Adrenal gland (tissue), 12 donors: ENCODE measurements around the gene VWA8. TPM values are rescaled to one million over a fixed set of nuclear protein-coding genes. Genes with fewer than 3 reads are reported as not detected.
A peak's percentile ranks its signal among the peaks of the same experiment; 100 is the strongest.

Experiments used
- DNase-seq, 7 donors: peaks; one replicate each; pipeline ENCODE4 v3.0.0-alpha.2; 2019 to 2020
- H3K27ac ChIP-seq, 5 donors: fragments of 200-600 bp; sonication (generic) in 4 of 5; 1 replicate in 3 of 5; 2 replicates in 2 of 5; pipeline versions ENCODE4 v1.5.1 to v1.8.0; 2016 to 2020; ENCODE audit warnings: mild to moderate bottlenecking in 1 of 5
- H3K27me3 ChIP-seq: fragments of 200-600 bp; 2 replicates; pipeline ENCODE4 v1.8.0; 2021
- H3K36me3 ChIP-seq, 2 donors: fragments of 200-600 bp; replicated peaks in 1 of 2; 1 replicate in 1 of 2; 2 replicates in 1 of 2; pipeline versions ENCODE4 v1.5.1 to v1.8.0; 2018 to 2022
- H3K4me1 ChIP-seq, 2 donors: fragments of 200-600 bp; replicated peaks in 1 of 2; 1 replicate in 1 of 2; 2 replicates in 1 of 2; pipeline versions ENCODE4 v1.5.1 to v1.8.0; 2018 to 2021
- H3K4me3 ChIP-seq, 4 donors: fragments of 200-600 bp; sonication (generic) in 3 of 4; one replicate each; pipeline ENCODE4 v1.5.1; 2016 to 2018
- H3K9me3 ChIP-seq, 3 donors: fragments of 200-600 bp; sonication (generic) in 1 of 3; replicated peaks in 1 of 3; 1 replicate in 2 of 3; 2 replicates in 1 of 3; pipeline versions ENCODE4 v1.5.1 to v1.8.0; 2016 to 2021
- POLR2A ChIP-seq, 2 donors: fragments of 450-650 bp; IDR thresholded peaks; one replicate each; pipeline ENCODE4 v1.6.1; 2017; ENCODE audit warnings: antibody characterized with exemption in 2 of 2, mild to moderate bottlenecking in 2 of 2, moderate library complexity in 1 of 2
- WGBS, 4 donors: extraction: QIAGEN DNeasy Blood & Tissue Kit in 2 of 4; methylation state at CpG; one replicate each; pipeline versions ENCODE4 v1.1.5 to v1.1.7; 2013 to 2017; 5-methylcytosine and 5-hydroxymethylcytosine counted together
- intact Hi-C, 2 donors: fragments of 100-400 bp; cut with DNase I; formaldehyde crosslinking; loops; one replicate each; pipeline versions ENCODE4 v1.14.1 to v1.15.0; 2022 to 2023
- polyA plus RNA-seq, 3 donors: library from polyadenylated mRNA; stranded (reverse); fragments of 200-250 nt in 2 of 3; fragments of 350-450 nt in 1 of 3; fragmentation: Illumina TruSeq in 1 of 3; extraction: RNeasy Lipid Tissue Mini Kit (QIAGEN cat#74804) in 1 of 3; gene quantifications; one replicate each; pipeline ENCODE4 v1.2.3, GENCODE V29; 2013 to 2014
- total RNA-seq, 9 donors: library from RNA; depleted of rRNA in 4 of 9; stranded (reverse); fragments of >200 nt in 4 of 9; fragments of 120-200 nt in 1 of 9; fragmentation: NEBNext Ultra II Directional in 1 of 9; extraction: Animal tissue kit (Norgen Biotek cat#: 25700) in 1 of 9; gene quantifications; one replicate each; pipeline versions ENCODE4 v1.1.0 to v1.2.4, GENCODE V29; 2013 to 2023
- TF ChIP-seq, protein P1 (sequence below), 6 experiments: fragments of 450-650 bp in 4 of 6; fragments of 200-600 bp in 2 of 6; sonication (generic) in 1 of 6; IDR thresholded peaks; 1 replicate in 5 of 6; 2 replicates in 1 of 6; pipeline versions ENCODE4 v1.5.1 to v1.8.0; 2016 to 2021; ENCODE audit warnings: antibody characterized with exemption in 6 of 6, mild to moderate bottlenecking in 2 of 6, moderate library complexity in 1 of 6
- donor health status: healthy with polysubstance abuse.
- donor health status: Bipolar disorder and iron deficiency.
- donor health status: DM: yes; HTN: yes; CAD: no.
- donor health status: DM: no; HTN: no; CAD: no.
- donor health status: DM: no; HTN: no; CAD: no.
- donor health status: DM: yes; HTN: yes; CAD: no.

VWA8 gene
- total and polyA plus RNA-seq, 12 donors = 8.1 to 45.4 (median 31.4) TPM

DNA sequence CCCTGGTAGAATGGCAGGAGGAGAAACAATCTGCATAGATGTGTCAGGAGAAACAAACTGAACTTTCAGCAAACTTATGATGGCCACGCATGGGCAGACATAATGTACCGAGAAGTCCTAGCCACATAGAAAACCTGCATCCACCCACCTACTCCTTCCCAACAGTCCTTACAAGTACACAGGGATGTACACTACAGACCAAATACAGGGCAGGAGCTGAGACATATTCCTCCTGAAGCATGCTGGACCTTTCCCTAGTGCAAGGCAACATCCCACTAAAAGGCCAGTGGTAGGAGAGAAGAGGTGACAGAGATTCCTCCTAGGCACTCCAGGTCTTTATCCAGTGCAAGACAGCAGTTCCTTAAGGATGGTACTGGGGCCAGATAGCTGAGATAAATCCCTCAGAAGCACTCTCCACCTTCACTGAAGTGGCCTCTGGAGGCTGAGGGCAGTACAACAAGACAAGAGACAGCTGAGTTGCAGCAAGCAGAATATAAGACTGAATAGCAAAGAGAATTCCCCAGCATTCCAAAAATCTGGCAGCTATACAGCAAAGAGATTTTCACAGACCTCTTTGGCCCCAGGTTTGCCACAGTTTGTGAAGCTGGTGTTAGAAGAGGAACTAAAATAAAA, 18.3 kb downstream of the VWA8 start:
- intact Hi-C loops = no loop called here
- no peak for TF ChIP-seq POLR2A (IDR thresholded peaks at IDR 0.05)
- TF ChIP-seq, protein P1, sequence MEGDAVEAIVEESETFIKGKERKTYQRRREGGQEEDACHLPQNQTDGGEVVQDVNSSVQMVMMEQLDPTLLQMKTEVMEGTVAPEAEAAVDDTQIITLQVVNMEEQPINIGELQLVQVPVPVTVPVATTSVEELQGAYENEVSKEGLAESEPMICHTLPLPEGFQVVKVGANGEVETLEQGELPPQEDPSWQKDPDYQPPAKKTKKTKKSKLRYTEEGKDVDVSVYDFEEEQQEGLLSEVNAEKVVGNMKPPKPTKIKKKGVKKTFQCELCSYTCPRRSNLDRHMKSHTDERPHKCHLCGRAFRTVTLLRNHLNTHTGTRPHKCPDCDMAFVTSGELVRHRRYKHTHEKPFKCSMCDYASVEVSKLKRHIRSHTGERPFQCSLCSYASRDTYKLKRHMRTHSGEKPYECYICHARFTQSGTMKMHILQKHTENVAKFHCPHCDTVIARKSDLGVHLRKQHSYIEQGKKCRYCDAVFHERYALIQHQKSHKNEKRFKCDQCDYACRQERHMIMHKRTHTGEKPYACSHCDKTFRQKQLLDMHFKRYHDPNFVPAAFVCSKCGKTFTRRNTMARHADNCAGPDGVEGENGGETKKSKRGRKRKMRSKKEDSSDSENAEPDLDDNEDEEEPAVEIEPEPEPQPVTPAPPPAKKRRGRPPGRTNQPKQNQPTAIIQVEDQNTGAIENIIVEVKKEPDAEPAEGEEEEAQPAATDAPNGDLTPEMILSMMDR (IDR thresholded peaks at IDR 0.05) = peak in 2 of 6 experiments; percentile 28
- no peak overlapping the region for H3K27ac ChIP-seq
- peaks cover 0 to 11% (median 8%) of the 10 kb centered on the region in 3 donors for H3K9me3 ChIP-seq
- no peak overlapping the region for H3K4me3 ChIP-seq
- H3K36me3 ChIP-seq = no peaks in the 10 kb centered on the region
- DNase-seq = peak in 2 of 7 donors; percentile 20 to 25
- H3K4me1 ChIP-seq = peaks cover 4 to 18% of the 10 kb centered on the region in 2 donors
- WGBS, 4 donors = 90 to 99% (median 93%) methylated on average over 2 of the region's 2 CpGs
- H3K27me3 ChIP-seq = no peaks in the 10 kb centered on the region

DNA sequence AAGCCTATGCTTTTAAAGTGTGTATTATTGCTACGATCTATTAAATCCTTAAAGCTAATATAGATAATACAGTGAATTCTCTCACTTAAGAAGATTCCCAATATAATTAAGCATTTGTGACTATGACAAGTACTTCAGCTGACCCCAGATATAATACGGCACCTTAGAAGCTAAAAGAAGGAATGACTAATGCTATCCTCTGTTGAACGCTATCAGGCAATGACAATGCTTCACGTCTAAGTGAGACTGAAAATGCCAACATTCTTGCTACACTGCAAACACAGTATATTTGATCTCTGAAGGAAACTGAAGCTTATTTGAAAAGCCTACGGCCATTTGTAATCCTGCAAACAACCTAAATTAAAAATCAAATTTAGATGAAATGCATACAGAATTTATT, 19.7 kb downstream of the VWA8 start:
- Histone ChIP-seq H3K9me3 (peaks cover 0 to 8% (median 5%) of the 10 kb centered on the region in 3 donors), H3K36me3 (no peaks in the 10 kb centered on the region), H3K27me3 (no peaks in the 10 kb centered on the region), H3K4me3 (no peak overlapping the region), H3K4me1 (peaks cover 4 to 18% of the 10 kb centered on the region in 2 donors), H3K27ac (no peak overlapping the region)
- no peak for DNase-seq
- TF ChIP-seq POLR2A (IDR thresholded peaks at IDR 0.05) = no peak
- TF ChIP-seq, protein P1 (IDR thresholded peaks at IDR 0.05) = no peak
- 51 to 61% (median 60%) methylated on average over 5 of the region's 5 CpGs for WGBS, 4 donors
- intact Hi-C loops = no loop called here

DNA sequence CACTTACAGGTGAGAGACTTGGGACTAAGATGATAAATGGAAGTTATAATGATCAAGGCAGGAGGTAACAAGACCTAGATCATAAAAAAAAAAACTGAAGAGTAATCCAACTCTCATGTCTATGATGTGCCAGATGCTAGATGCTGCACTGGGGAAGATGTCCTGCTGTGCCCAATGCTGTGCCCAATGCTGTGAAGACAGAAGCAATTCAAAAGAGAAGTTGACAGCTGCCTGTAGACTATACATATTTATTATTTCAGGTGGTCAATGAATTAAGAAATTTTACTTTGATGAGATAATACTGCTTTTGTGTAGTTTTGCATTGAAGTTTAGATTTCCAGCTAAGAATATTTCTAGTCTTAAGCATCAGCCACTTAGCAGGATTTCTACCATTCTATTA, 21.5 kb downstream of the VWA8 start:
- Histone ChIP-seq H3K27me3 (no peaks in the 10 kb centered on the region), H3K27ac (no peak overlapping the region), H3K9me3 (no peaks in the 10 kb centered on the region), H3K4me3 (no peak overlapping the region), H3K36me3 (no peaks in the 10 kb centered on the region), H3K4me1 (peaks cover 4 to 18% of the 10 kb centered on the region in 2 donors)
- intact Hi-C loops = no loop called here
- no peak for TF ChIP-seq POLR2A (IDR thresholded peaks at IDR 0.05)
- TF ChIP-seq, protein P1 (IDR thresholded peaks at IDR 0.05) = no peak
- no peak for DNase-seq

DNA sequence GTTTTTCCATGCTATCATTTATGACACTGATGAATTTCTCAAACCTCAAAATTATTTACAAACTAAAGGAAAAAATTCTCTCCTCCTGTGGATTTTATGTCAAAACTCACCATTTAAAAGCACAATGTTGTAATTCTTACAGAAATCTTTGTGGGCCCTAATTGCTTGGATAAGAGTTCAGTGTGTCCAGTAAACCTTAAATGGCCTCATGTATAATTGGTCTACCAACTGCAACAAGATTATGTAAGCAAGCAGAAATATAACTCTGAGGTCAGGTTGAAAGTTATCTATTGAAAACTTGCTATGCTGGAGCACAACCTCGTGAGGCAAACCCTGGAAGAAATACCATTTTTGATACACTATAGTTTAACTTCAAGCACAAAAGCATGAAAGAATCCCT, 22.0 kb downstream of the VWA8 start:
- no peak overlapping the region for H3K4me3 ChIP-seq
- no peak for TF ChIP-seq POLR2A (IDR thresholded peaks at IDR 0.05)
- TF ChIP-seq, protein P1 (IDR thresholded peaks at IDR 0.05) = no peak
- intact Hi-C loops = no loop called here
- H3K36me3 ChIP-seq = no peaks in the 10 kb centered on the region
- no peak for DNase-seq
- H3K9me3 ChIP-seq = no peaks in the 10 kb centered on the region
- no peaks in the 10 kb centered on the region for H3K27me3 ChIP-seq
- 56 to 81% (median 69%) methylated on average over 1 of the region's 1 CpG for WGBS, 4 donors
- peaks cover 4 to 18% of the 10 kb centered on the region in 2 donors for H3K4me1 ChIP-seq
- H3K27ac ChIP-seq = no peak overlapping the region
